Measurements from ENCODE around the gene PHF21A. TPM values are rescaled to one million over a fixed set of nuclear protein-coding genes. Genes with fewer than 3 reads are reported as not detected.

Gene PHF21A
- total RNA-seq, 1 experiment from 2014 or later: 8.2 TPM

GRCh38 chr11:45910623-45911022 lies 210.6 kb downstream of the PHF21A start:
- ATAC-seq: no peak
- H3K9ac ChIP-seq (ENCODE audit: low read length): no peak overlapping the region
- no peaks in the 10 kb centered on the region for H3K9me3 ChIP-seq (ENCODE audit: low read length)
- intact Hi-C loops (cut with micrococcal nuclease): no loop called here
- DNase-seq: no peak
- H2AFZ ChIP-seq (ENCODE audit: low read length): no peak overlapping the region
- CTCF ChIA-PET: interaction anchor here (0.6 kb wide), 1 partner anchor 95 kb away, joined by 3 read pairs; no protein-coding TSS in a partner anchor
- no peaks in the 10 kb centered on the region for H4K20me1 ChIP-seq (ENCODE audit: low read length)
- TF ChIP-seq CTCF (conservative IDR thresholded peaks at IDR 0.05; ENCODE audit: low read depth, low read length) (no peak), EZH2 (IDR thresholded peaks at IDR 0.05; ENCODE audit: low read length, unreplicated experiment) (no peak), EZH2phosphoT487 (IDR thresholded peaks at IDR 0.05; ENCODE audit: borderline replicate concordance, low read length) (no peak)
- H3K36me3 ChIP-seq (ENCODE audit: low read depth, low read length): no peaks in the 10 kb centered on the region; the same call in 1 of the 2 replicates
- no peak overlapping the region for H3K27ac ChIP-seq (ENCODE audit: low read length)
- H3K4me1 ChIP-seq (ENCODE audit: insufficient read depth, low read length): no peaks in the 10 kb centered on the region
- BruUV-seq (replicated peaks): no TSS peak
- H3K79me2 ChIP-seq (ENCODE audit: low read length): no peaks in the 10 kb centered on the region
- H3K27me3 ChIP-seq (ENCODE audit: low read length): no peaks in the 10 kb centered on the region
- no peaks in the 10 kb centered on the region for H3K9me2 ChIP-seq (replicated peaks; ENCODE audit: low read length)
- no peaks in the 10 kb centered on the region for H3F3A ChIP-seq (ENCODE audit: low read length, unreplicated experiment)
- POLR2A ChIA-PET (ENCODE audit: unreplicated experiment): no interaction called here
- no peak overlapping the region for H3K4me2 ChIP-seq (ENCODE audit: low read length)
- no peak overlapping the region for H3K4me3 ChIP-seq (ENCODE audit: low read length)

GRCh38 chr11:45909594-45910475 lies 211.4 kb downstream of the PHF21A start:
- ATAC-seq: no peak
- no peak overlapping the region for H3K27ac ChIP-seq (ENCODE audit: low read length)
- no peaks in the 10 kb centered on the region for H3F3A ChIP-seq (ENCODE audit: low read length, unreplicated experiment)
- no peaks in the 10 kb centered on the region for H3K79me2 ChIP-seq (ENCODE audit: low read length)
- intact Hi-C loops (cut with micrococcal nuclease): no loop called here
- H3K4me2 ChIP-seq (ENCODE audit: low read length): no peak overlapping the region
- no peak overlapping the region for H3K9ac ChIP-seq (ENCODE audit: low read length)
- no peaks in the 10 kb centered on the region for H3K27me3 ChIP-seq (ENCODE audit: low read length)
- no peak for DNase-seq
- BruUV-seq (replicated peaks): no TSS peak
- no peak overlapping the region for H2AFZ ChIP-seq (ENCODE audit: low read length)
- H3K36me3 ChIP-seq (ENCODE audit: low read depth, low read length): no peaks in the 10 kb centered on the region; the same call in 1 of the 2 replicates
- no peaks in the 10 kb centered on the region for H3K9me2 ChIP-seq (replicated peaks; ENCODE audit: low read length)
- H3K4me3 ChIP-seq (ENCODE audit: low read length): no peak overlapping the region
- ChIA-PET CTCF (interaction anchor here (0.6 kb wide), 1 partner anchor 96 kb away, joined by 3 read pairs; no protein-coding TSS in a partner anchor), POLR2A (ENCODE audit: unreplicated experiment) (no interaction called here)
- no peaks in the 10 kb centered on the region for H3K4me1 ChIP-seq (ENCODE audit: insufficient read depth, low read length)
- TF ChIP-seq EZH2phosphoT487 (IDR thresholded peaks at IDR 0.05; ENCODE audit: borderline replicate concordance, low read length) (no peak), EZH2 (IDR thresholded peaks at IDR 0.05; ENCODE audit: low read length, unreplicated experiment) (no peak), CTCF (conservative IDR thresholded peaks at IDR 0.05; ENCODE audit: low read depth, low read length) (no peak)
- H4K20me1 ChIP-seq (ENCODE audit: low read length): no peaks in the 10 kb centered on the region
- no peaks in the 10 kb centered on the region for H3K9me3 ChIP-seq (ENCODE audit: low read length)

GRCh38 chr11:45907911-45908370 lies 213.3 kb downstream of the PHF21A start:
- Histone ChIP-seq H3K4me3 (ENCODE audit: low read length) (no peak overlapping the region), H3K4me2 (ENCODE audit: low read length) (no peak overlapping the region), H3K27me3 (ENCODE audit: low read length) (no peaks in the 10 kb centered on the region), H3K79me2 (ENCODE audit: low read length) (no peaks in the 10 kb centered on the region), H3K27ac (ENCODE audit: low read length) (no peak overlapping the region), H3K4me1 (ENCODE audit: insufficient read depth, low read length) (no peaks in the 10 kb centered on the region), H4K20me1 (ENCODE audit: low read length) (no peaks in the 10 kb centered on the region), H3K9ac (ENCODE audit: low read length) (no peak overlapping the region), H3K36me3 (ENCODE audit: low read depth, low read length) (no peaks in the 10 kb centered on the region; the same call in 1 of the 2 replicates), H3F3A (ENCODE audit: low read length, unreplicated experiment) (no peaks in the 10 kb centered on the region), H3K9me2 (replicated peaks; ENCODE audit: low read length) (no peaks in the 10 kb centered on the region), H2AFZ (ENCODE audit: low read length) (no peak overlapping the region), H3K9me3 (ENCODE audit: low read length) (no peaks in the 10 kb centered on the region)
- ChIA-PET POLR2A (ENCODE audit: unreplicated experiment) (no interaction called here), CTCF (no interaction called here)
- ATAC-seq: no peak; the same call in 1 of the 2 replicates
- BruUV-seq (replicated peaks): no TSS peak
- DNase-seq: no peak
- intact Hi-C loops (cut with micrococcal nuclease): no loop called here
- no peak for TF ChIP-seq EZH2 (IDR thresholded peaks at IDR 0.05; ENCODE audit: low read length, unreplicated experiment)
- no peak for TF ChIP-seq CTCF (conservative IDR thresholded peaks at IDR 0.05; ENCODE audit: low read depth, low read length)
- TF ChIP-seq EZH2phosphoT487 (IDR thresholded peaks at IDR 0.05; ENCODE audit: borderline replicate concordance, low read length): no peak
